ENCODE data around the gene RALGAPA1.
"Not testable (repeated sequence)": the region's sequence is repeated elsewhere in the genome, so short reads cannot be mapped to it uniquely, and the experiment has no call there.

Gene RALGAPA1

DNA sequence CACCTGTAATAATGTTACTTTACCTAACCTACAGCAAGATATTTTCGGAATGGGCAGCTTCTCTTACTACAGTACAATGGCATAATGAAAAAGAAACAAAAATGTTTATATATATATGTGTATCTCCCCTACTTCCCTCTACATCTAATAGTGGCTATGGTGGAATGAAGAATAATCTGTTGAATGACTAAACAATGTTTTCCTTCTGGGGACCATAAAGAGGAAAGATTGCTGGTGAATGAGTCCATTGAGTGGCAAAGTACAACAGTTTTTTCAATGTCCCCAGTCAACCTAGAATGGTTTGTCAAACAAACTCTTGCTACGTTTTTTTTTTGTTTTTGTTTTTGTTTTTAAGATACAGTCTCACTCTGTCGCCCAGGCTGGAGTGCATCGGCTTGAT is 47.2 kb downstream of the RALGAPA1 start:
- no peak for DNase-seq

DNA sequence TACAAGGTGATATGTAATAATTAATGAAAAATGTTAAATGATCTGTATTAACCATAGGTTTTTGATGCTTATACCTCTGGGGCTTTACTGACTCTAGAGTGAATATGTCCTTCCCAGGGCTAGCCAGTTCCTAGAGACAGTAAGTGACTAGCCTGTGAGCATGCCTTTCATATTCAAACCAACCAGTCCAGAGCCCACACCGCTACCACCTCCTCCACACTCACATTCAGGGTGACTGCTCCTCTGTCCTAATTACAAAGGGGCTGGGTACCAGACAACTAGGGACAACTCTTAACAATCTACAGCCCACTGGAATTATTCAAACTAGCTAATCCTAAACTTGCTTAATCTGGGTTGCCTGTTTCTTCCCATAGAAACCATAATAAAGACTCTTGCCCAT is 49.0 kb downstream of the RALGAPA1 start:
- DNase-seq: no peak

- no peak for DNase-seq
These were observed 50.5 kb downstream of the RALGAPA1 start for GRCh38 chr14:35758523-35759129.

- DNase-seq: no peak
These were observed 54.4 kb downstream of the RALGAPA1 start for GRCh38 chr14:35754671-35755070.

DNA sequence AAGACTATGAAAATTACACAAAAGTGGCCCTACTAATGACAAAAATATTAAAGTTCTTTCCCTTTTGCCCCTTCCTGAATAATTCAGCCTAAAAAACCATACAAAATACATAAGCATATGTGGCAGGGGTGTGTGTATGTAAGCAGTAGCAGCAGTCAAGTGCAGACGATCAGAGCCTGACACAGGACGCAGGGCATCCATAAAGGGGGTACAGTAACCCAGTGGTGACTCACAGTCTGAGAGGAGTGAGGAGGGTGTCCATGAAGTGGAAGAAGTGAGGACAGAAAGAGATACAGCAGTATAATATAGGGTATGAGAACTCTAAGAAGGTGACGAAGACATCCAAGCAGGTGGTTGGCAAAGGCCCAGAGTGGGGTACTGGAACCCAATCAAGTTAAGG is 56.7 kb downstream of the RALGAPA1 start:
- DNase-seq: no peak

- DNase-seq: no peak
These were observed 58.7 kb downstream of the RALGAPA1 start for GRCh38 chr14:35750202-35750904.

DNA sequence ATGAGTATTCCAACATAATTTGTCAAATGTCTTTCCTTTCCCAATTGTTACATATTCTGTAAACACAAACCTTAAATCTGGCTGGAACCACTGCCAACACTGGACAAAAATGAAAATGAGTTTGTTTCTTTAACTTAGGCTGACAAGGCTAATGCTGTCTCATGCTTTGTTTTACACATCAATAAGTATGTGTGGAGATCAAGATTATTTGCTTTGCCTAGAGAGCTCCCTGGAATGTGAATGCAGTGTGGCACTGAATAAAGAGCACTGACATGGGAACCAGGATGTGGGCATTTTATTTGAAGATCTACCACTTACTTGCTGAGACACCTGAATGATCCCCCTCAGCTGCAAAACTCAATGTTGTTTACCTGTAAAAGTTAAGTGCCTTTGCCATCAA is 61.7 kb downstream of the RALGAPA1 start:
- DNase-seq: no peak

- no peak for DNase-seq
These were observed 66.7 kb downstream of the RALGAPA1 start for GRCh38 chr14:35742442-35742841.

GRCh38 chr14:35742032-35742371 is 67.1 kb downstream of the RALGAPA1 start:
- no peak for DNase-seq

DNA sequence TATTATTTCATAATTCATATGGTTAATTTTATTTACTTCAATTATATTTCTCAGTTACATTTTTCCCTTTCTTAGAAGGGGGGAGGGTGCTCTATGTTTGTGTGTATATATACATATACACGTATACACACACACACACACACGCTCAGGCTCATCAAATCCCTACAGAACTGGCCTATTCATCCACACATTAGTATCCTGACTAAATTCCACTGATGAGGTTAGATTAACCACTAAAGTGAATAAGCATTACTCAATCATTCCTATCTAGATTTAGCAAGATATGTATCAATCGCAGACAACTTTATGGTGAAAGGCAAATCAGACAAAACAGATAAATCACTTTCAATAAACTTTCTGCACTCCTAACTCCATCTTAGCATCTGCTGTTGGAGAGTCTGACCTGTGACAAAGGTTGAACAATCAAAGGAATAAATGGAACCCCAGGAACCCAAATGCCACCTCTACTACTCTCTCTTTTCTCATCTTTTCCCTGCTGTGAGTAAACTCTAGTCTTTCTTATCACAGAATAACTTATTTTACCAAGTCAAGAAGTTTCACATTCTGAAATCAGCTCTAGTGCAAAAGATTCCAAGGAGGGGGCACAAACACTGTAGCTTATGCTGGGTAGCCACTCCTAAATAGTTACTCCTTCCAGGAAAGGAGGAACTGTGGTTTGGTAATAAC is 67.6 kb downstream of the RALGAPA1 start:
- DNase-seq: no peak

- no peak for DNase-seq
These were observed 68.9 kb downstream of the RALGAPA1 start for GRCh38 chr14:35740215-35740614.

- not testable (repeated sequence) for DNase-seq
These were observed 73.9 kb downstream of the RALGAPA1 start for GRCh38 chr14:35735163-35735562.

DNA sequence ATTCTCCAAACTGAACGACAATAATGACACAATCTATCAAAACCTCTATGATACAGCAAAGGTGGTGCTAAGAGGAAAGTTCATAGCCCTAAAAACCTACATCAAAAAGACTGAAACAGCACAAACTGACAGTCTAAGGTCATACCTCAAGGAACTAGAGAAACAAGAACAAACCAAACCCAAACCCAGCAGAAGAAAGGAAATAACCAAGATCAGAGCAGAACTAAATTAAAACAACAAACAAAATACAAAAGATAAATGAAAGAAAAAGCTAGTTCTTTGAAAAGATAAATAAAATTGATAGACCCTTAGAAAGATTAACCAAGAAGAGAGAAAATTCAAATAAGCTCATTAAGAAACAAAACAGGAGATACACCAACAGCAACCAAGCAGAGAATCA is 75.6 kb downstream of the RALGAPA1 start:
- DNase-seq: not testable (repeated sequence)

GRCh38 chr14:35730871-35731270 is 78.2 kb downstream of the RALGAPA1 start:
- DNase-seq: no peak

GRCh38 chr14:35727764-35728163 is 81.3 kb downstream of the RALGAPA1 start:
- DNase-seq: no peak

DNA sequence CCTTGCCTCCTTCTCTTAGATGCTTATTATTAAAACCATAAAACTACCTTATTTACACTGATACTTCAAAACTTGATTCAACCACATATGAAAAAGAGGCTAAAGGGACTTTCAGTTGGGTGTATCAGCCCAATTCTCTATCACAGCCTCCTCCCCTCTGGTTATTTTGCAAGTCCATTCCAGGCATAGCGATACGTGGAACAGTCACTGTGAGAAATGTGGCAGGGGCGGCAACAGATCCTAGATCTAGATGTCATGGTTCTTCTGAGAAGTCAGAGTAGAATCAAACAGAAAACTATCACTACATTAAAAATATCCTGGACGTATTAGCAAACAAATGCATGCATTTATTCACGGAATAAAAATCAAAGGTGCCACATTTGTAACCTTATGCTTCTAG is 83.2 kb downstream of the RALGAPA1 start:
- no peak for DNase-seq

- DNase-seq: no peak
These were observed 94.0 kb downstream of the RALGAPA1 start for GRCh38 chr14:35715079-35715478.

DNA sequence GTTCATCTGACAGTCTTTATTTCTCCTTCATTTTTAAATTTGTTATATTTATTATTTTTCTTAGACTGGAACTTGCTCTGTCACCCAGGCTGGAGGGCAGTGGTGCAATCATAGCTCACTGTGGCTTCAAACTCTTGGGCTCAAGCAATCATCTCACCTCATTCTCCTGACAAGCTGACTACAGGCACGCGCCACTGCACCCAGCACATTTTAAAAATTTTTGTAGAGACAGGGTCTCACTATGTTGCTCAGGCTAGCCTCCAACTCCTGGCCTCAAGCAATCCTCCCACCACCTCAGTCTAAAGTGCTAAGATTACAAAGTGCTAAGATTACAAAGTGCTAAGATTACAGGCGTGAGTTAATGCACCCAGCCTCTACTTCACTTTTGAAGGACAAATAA is 96.6 kb downstream of the RALGAPA1 start:
- no peak for DNase-seq

- DNase-seq: no peak
These were observed 101.0 kb downstream of the RALGAPA1 start for GRCh38 chr14:35708062-35708461.

DNA sequence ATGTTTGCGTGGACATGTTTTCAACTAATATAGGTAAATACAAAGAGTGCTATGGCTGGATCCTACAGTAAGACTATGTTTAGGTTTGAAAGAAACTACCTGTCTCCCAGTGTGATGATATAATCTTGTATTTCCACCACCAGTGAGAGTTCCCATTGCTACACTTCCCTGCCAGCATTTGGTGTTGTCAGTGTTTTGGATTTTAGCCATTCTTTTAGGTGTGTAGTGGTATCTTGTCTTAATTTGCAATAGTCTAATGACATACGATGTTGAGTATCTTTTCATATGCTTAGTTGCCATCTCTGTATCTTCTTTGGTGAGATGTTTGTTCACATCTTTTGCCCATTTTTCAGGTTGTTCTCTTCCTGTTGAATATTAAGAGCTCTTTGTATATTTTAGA is 103.5 kb downstream of the RALGAPA1 start:
- DNase-seq: no peak

GRCh38 chr14:35704793-35705493 is 104.2 kb downstream of the RALGAPA1 start:
- DNase-seq: no peak

- DNase-seq: no peak
These were observed 107.6 kb downstream of the RALGAPA1 start for GRCh38 chr14:35701531-35701930.

- DNase-seq: no peak
These were observed 109.2 kb downstream of the RALGAPA1 start for GRCh38 chr14:35699791-35700444.
